Measurements from ENCODE around the gene WFDC1. TPM values are rescaled to one million over a fixed set of nuclear protein-coding genes. Genes with fewer than 3 reads are reported as not detected.
A peak's percentile ranks its signal among the peaks of the same experiment; 100 is the strongest.

WFDC1 gene
- total RNA-seq, 1 donor from 2014 or later: not detected

DNA sequence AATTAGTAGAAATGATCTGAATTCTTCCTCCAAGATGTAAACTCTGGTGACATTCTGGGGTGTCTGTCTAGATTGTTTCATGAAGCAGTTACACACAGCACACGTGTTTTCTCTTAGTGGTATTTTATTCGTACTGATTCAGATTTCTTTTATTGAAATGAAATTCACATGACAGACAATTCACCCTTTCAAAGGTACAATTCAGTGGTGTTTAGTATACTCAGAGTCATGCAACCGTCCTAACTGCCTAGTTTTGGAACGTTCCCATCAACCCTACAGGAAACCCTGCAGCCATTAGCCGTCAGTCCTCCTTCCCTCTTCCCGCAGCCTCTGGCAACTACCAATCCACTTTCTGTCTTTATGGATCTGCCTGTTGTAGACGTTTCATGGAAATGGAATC lies 8.8 kb downstream of the WFDC1 start:
- no peak overlapping the region for H3K27ac ChIP-seq
- Mint-ChIP-seq H3K4me3 (no peak overlapping the region), H3K27me3 (ENCODE audit: insufficient read depth, low read depth) (peaks cover 26% of the 10 kb centered on the region), H3K36me3 (no peaks in the 10 kb centered on the region), H3K9me3 (no peaks in the 10 kb centered on the region), H3K4me1 (peaks cover 25% of the 10 kb centered on the region), H3K27ac (no peak overlapping the region)
- H3K4me3 ChIP-seq: no peak overlapping the region
- H3K36me3 ChIP-seq: no peaks in the 10 kb centered on the region
- no peak overlapping the region for H3K4me2 ChIP-seq
- H3F3A ChIP-seq (ENCODE audit: low read depth): no peaks in the 10 kb centered on the region
- peaks cover 8% of the 10 kb centered on the region for H3K4me1 ChIP-seq
- no peak for DNase-seq (ENCODE audit: low spot score)
- no peaks in the 10 kb centered on the region for H4K20me1 ChIP-seq (ENCODE audit: low read depth)
- no peak overlapping the region for H3K9ac ChIP-seq
- no peaks in the 10 kb centered on the region for H3K9me3 ChIP-seq (ENCODE audit: low read depth)
- no peaks in the 10 kb centered on the region for H3K79me2 ChIP-seq (ENCODE audit: low read depth)
- no peaks in the 10 kb centered on the region for H3K27me3 ChIP-seq
- TF ChIP-seq, protein P1, sequence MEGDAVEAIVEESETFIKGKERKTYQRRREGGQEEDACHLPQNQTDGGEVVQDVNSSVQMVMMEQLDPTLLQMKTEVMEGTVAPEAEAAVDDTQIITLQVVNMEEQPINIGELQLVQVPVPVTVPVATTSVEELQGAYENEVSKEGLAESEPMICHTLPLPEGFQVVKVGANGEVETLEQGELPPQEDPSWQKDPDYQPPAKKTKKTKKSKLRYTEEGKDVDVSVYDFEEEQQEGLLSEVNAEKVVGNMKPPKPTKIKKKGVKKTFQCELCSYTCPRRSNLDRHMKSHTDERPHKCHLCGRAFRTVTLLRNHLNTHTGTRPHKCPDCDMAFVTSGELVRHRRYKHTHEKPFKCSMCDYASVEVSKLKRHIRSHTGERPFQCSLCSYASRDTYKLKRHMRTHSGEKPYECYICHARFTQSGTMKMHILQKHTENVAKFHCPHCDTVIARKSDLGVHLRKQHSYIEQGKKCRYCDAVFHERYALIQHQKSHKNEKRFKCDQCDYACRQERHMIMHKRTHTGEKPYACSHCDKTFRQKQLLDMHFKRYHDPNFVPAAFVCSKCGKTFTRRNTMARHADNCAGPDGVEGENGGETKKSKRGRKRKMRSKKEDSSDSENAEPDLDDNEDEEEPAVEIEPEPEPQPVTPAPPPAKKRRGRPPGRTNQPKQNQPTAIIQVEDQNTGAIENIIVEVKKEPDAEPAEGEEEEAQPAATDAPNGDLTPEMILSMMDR (IDR thresholded peaks at IDR 0.05): no peak
- TF ChIP-seq EZH2 (IDR thresholded peaks at IDR 0.05) (no peak), EZH2phosphoT487 (IDR thresholded peaks at IDR 0.05) (no peak)
- no peak overlapping the region for H2AFZ ChIP-seq (replicated peaks)

DNA sequence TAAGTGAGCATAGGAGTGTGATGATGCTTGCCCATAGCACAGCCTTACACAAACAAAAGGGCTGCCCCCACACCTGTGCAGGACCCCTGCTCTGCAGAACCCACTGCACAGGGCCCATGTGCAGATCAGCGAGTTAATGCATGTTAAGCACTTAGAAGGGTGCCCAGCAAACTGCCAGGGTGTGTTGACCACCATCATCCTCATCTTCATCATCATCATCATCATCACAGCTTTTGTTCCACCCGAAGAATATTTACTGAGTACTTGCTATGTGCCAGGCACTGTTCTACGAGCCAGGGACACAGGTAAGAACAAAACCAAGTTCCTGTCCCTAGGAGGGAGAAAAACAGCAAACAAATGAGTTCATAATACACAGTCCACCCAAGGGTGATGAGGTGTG lies 11.9 kb downstream of the WFDC1 start:
- TF ChIP-seq EZH2phosphoT487 (IDR thresholded peaks at IDR 0.05) (no peak), EZH2 (IDR thresholded peaks at IDR 0.05) (no peak)
- TF ChIP-seq, protein P1 (IDR thresholded peaks at IDR 0.05): no peak
- peaks cover 1% of the 10 kb centered on the region for H3K27me3 ChIP-seq
- Mint-ChIP-seq H3K4me3 (no peak overlapping the region), H3K36me3 (no peaks in the 10 kb centered on the region), H3K27me3 (ENCODE audit: insufficient read depth, low read depth) (peaks cover 23% of the 10 kb centered on the region), H3K9me3 (no peaks in the 10 kb centered on the region), H3K27ac (no peak overlapping the region), H3K4me1 (peaks cover 18% of the 10 kb centered on the region)
- H3K79me2 ChIP-seq (ENCODE audit: low read depth): no peaks in the 10 kb centered on the region
- H3K4me3 ChIP-seq: no peak overlapping the region
- H3K27ac ChIP-seq: no peak overlapping the region
- H4K20me1 ChIP-seq (ENCODE audit: low read depth): no peaks in the 10 kb centered on the region
- H3K36me3 ChIP-seq: no peaks in the 10 kb centered on the region
- H2AFZ ChIP-seq (replicated peaks): no peak overlapping the region
- no peaks in the 10 kb centered on the region for H3F3A ChIP-seq (ENCODE audit: low read depth)
- no peak overlapping the region for H3K4me2 ChIP-seq
- H3K9ac ChIP-seq: no peak overlapping the region
- no peaks in the 10 kb centered on the region for H3K4me1 ChIP-seq
- no peak for DNase-seq (ENCODE audit: low spot score)
- no peaks in the 10 kb centered on the region for H3K9me3 ChIP-seq (ENCODE audit: low read depth)

DNA sequence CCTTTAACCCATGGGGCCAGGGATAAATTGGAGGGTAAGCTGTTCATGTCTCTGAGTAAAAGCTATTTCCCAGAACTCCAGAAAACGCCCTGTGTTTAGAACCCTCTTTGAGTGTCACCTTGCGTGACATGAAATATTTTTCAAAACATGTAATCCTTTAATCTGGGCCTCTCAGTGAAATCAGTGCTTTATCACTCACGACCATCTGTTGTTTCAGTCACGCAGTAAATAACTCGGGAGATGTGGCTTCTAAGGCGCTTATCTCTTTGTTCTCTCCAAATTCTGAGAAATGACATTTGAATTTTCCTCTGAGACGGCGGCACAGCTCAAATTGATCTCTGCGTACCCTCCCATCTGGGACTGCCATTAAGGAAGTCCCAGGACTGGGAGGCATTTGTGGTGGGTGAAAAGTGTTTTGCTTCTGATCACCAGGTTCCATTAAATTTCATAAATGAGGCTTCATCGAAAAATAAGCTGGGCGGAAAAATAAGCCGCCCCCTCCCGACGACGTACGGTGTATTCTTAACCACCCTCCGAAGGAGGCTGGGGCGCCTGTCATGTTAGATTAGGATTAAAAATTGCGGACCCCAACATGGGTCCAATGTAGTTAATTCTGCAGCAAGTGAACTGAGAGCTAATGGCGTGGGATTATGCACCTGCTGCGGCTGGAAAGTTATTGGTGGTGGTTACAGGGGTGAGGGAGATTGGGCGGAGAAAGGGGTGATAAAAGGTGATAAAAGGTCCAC lies 12.7 kb downstream of the WFDC1 start:
- peaks cover 20% of the 10 kb centered on the region for H3K27me3 Mint-ChIP-seq (ENCODE audit: insufficient read depth, low read depth)
- Histone ChIP-seq H3K4me1 (no peaks in the 10 kb centered on the region), H3K36me3 (no peaks in the 10 kb centered on the region), H4K20me1 (ENCODE audit: low read depth) (no peaks in the 10 kb centered on the region), H3K27me3 (peaks cover 10% of the 10 kb centered on the region), H3K4me2 (no peak overlapping the region), H3K9ac (no peak overlapping the region), H3F3A (ENCODE audit: low read depth) (no peaks in the 10 kb centered on the region), H3K79me2 (ENCODE audit: low read depth) (no peaks in the 10 kb centered on the region), H3K4me3 (no peak overlapping the region), H2AFZ (replicated peaks) (no peak overlapping the region), H3K9me3 (ENCODE audit: low read depth) (no peaks in the 10 kb centered on the region), H3K27ac (no peak overlapping the region)
- peak overlapping the region; percentile 19 for H3K4me3 Mint-ChIP-seq
- TF ChIP-seq EZH2phosphoT487 (IDR thresholded peaks at IDR 0.05) (no peak), EZH2 (IDR thresholded peaks at IDR 0.05) (no peak)
- TF ChIP-seq, protein P1 (IDR thresholded peaks at IDR 0.05): no peak
- no peaks in the 10 kb centered on the region for H3K36me3 Mint-ChIP-seq
- peak overlapping the region; percentile 61 for H3K27ac Mint-ChIP-seq
- no peak for DNase-seq (ENCODE audit: low spot score)
- H3K4me1 Mint-ChIP-seq: peaks cover 21% of the 10 kb centered on the region
- no peaks in the 10 kb centered on the region for H3K9me3 Mint-ChIP-seq

Data from neural progenitor cell (in vitro differentiated cells).